Peyer's patch (tissue), 4 donors: ENCODE data around the gene CCNG2. TPM values are rescaled to one million over a fixed set of nuclear protein-coding genes. Genes with fewer than 3 reads are reported as not detected.
A peak's percentile ranks its signal among the peaks of the same experiment; 100 is the strongest.

Experiments
- DNase-seq, 3 donors: peaks; one replicate each; pipeline ENCODE4 v3.0.0-alpha.2; 2017 to 2019
- H3K27ac ChIP-seq, 4 donors: fragments of 200-600 bp; sonication (generic); one replicate each; pipeline ENCODE4 v1.5.1; 2016 to 2019
- H3K27me3 ChIP-seq, 2 donors: fragments of 200-600 bp; sonication (generic); one replicate each; pipeline ENCODE4 v1.5.1; 2019
- H3K36me3 ChIP-seq, 3 donors: fragments of 200-600 bp; sonication (generic); one replicate each; pipeline ENCODE4 v1.5.1; 2016 to 2019
- H3K4me1 ChIP-seq, 4 donors: fragments of 200-600 bp; sonication (generic); one replicate each; pipeline ENCODE4 v1.5.1; 2016 to 2019
- H3K4me3 ChIP-seq, 4 donors: fragments of 200-600 bp; sonication (generic); 1 replicate in 3 of 4; 2 replicates in 1 of 4; pipeline ENCODE4 v1.5.1; 2016 to 2019; ENCODE audit warnings: mild to moderate bottlenecking in 1 of 4
- H3K9me3 ChIP-seq, 4 donors: fragments of 200-600 bp; sonication (generic); one replicate each; pipeline ENCODE4 v1.5.1; 2016 to 2019; ENCODE audit warnings: mild to moderate bottlenecking in 1 of 4
- CTCF ChIP-seq, 6 experiments: fragments of 450-650 bp in 4 of 6; fragments of 200-600 bp in 2 of 6; sonication (generic) in 1 of 6; IDR thresholded peaks; one replicate each; pipeline ENCODE4 v1.5.1; 2017 to 2019; ENCODE audit warnings: antibody characterized with exemption in 6 of 6, mild to moderate bottlenecking in 3 of 6, moderate library complexity in 1 of 6
- POLR2A ChIP-seq, 2 donors: fragments of 450-650 bp; IDR thresholded peaks; one replicate each; pipeline ENCODE4 v1.5.1; 2017; ENCODE audit warnings: antibody characterized with exemption in 2 of 2, mild to moderate bottlenecking in 2 of 2, moderate library complexity in 2 of 2
- total RNA-seq, 4 donors: library from RNA; depleted of rRNA; stranded (reverse); fragments of >200 nt; gene quantifications; one replicate each; pipeline ENCODE4 v1.1.0, GENCODE V29; 2016

Gene CCNG2
- total RNA-seq: 10 to 100 TPM; 19.8 to 29.7 (median 25.8) TPM

- peak within 1 kb of the TSS; percentile 88 to 99 (median 90) for H3K27ac ChIP-seq
These were observed at the start of gene CCNG2 for GRCh38 chr4:77156912-77157858. CCNG2 (plus strand) TSS chr4:77157207; CDS start chr4:77158533, 1,326 bp downstream.

GRCh38 chr4:77110730-77111129, 46.3 kb upstream of the CCNG2 start:
- Histone ChIP-seq H3K4me1 (no peaks in the 10 kb centered on the region), H3K4me3 (no peak overlapping the region), H3K27ac (no peak overlapping the region), H3K36me3 (no peaks in the 10 kb centered on the region), H3K27me3 (no peaks in the 10 kb centered on the region), H3K9me3 (no peaks in the 10 kb centered on the region)
- TF ChIP-seq POLR2A (IDR thresholded peaks at IDR 0.05): no peak
- no peak for TF ChIP-seq CTCF (IDR thresholded peaks at IDR 0.05)
- no peak for DNase-seq

More at GRCh38 chr4:77156912-77157858, at the start of gene CCNG2:
- H3K4me1 ChIP-seq: peaks cover 0 to 23% (median 5%) of the 10 kb centered on the region in 4 donors
- H3K9me3 ChIP-seq: no peaks in the 10 kb centered on the region
- no peaks in the 10 kb centered on the region for H3K27me3 ChIP-seq
- peak; percentile 87 to 95 (median 89) for DNase-seq
- H3K4me3 ChIP-seq: peak within 1 kb of the TSS; percentile 74 to 97 (median 86)
- peaks cover 0 to 25% (median 0%) of the 10 kb centered on the region in 3 donors for H3K36me3 ChIP-seq
- TF ChIP-seq CTCF (IDR thresholded peaks at IDR 0.05) (peak in 1 of 6 experiments; percentile 17), POLR2A (IDR thresholded peaks at IDR 0.05) (peak; percentile 54 to 74)

GRCh38 chr4:77113069-77113468, 43.9 kb upstream of the CCNG2 start:
- no peak for TF ChIP-seq POLR2A (IDR thresholded peaks at IDR 0.05)
- TF ChIP-seq CTCF (IDR thresholded peaks at IDR 0.05): no peak
- H3K27ac ChIP-seq: no peak overlapping the region
- no peaks in the 10 kb centered on the region for H3K9me3 ChIP-seq
- no peak for DNase-seq
- H3K4me3 ChIP-seq: no peak overlapping the region
- no peaks in the 10 kb centered on the region for H3K4me1 ChIP-seq
- H3K36me3 ChIP-seq: no peaks in the 10 kb centered on the region
- H3K27me3 ChIP-seq: no peaks in the 10 kb centered on the region

- H3K27me3 ChIP-seq: no peaks in the 10 kb centered on the region
- no peaks in the 10 kb centered on the region for H3K4me1 ChIP-seq
- no peak overlapping the region for H3K4me3 ChIP-seq
- no peak for DNase-seq
- no peak overlapping the region for H3K27ac ChIP-seq
- no peaks in the 10 kb centered on the region for H3K36me3 ChIP-seq
- TF ChIP-seq POLR2A (IDR thresholded peaks at IDR 0.05): no peak
- no peak for TF ChIP-seq CTCF (IDR thresholded peaks at IDR 0.05)
- H3K9me3 ChIP-seq: no peaks in the 10 kb centered on the region
These were observed 39.3 kb upstream of the CCNG2 start for GRCh38 chr4:77117721-77118120.

- TF ChIP-seq CTCF (IDR thresholded peaks at IDR 0.05) (peak in 4 of 6 experiments; percentile 23 to 44 (median 28)), POLR2A (IDR thresholded peaks at IDR 0.05) (no peak)
- no peaks in the 10 kb centered on the region for H3K27me3 ChIP-seq
- DNase-seq: peak in 1 of 3 donors; percentile 47
- H3K9me3 ChIP-seq: no peaks in the 10 kb centered on the region
- H3K27ac ChIP-seq: no peak overlapping the region
- no peaks in the 10 kb centered on the region for H3K36me3 ChIP-seq
- H3K4me1 ChIP-seq: no peaks in the 10 kb centered on the region
- no peak overlapping the region for H3K4me3 ChIP-seq
These were observed 36.0 kb upstream of the CCNG2 start for GRCh38 chr4:77120886-77121508.
